Ishikawa (cell line): ENCODE data around the gene PRICKLE4.
A peak's percentile ranks its signal among the peaks of the same experiment; 100 is the strongest.

ENCODE experiments used
- CEBPB ChIP-seq: IDR thresholded peaks from 2 replicates; pipeline ENCODE4 v1.6.1; 2012
- CREB1 ChIP-seq: IDR thresholded peaks from 2 replicates; pipeline ENCODE4 v1.6.1; 2012; ENCODE audit warnings: low read depth
- EGR1 ChIP-seq: IDR thresholded peaks from 2 replicates; pipeline ENCODE4 v1.6.1; 2012
- EP300 ChIP-seq: IDR thresholded peaks from 2 replicates; pipeline ENCODE4 v1.6.1; 2012; ENCODE audit warnings: borderline replicate concordance
- FOXM1 ChIP-seq: IDR thresholded peaks from 2 replicates; pipeline ENCODE4 v1.6.1; 2012; ENCODE audit warnings: low read depth, borderline replicate concordance
- MAX ChIP-seq: IDR thresholded peaks from 2 replicates; pipeline ENCODE4 v1.6.1; 2012
- NFIC ChIP-seq: IDR thresholded peaks from 2 replicates; pipeline ENCODE4 v1.6.1; 2012
- RAD21 ChIP-seq: IDR thresholded peaks from 2 replicates; pipeline ENCODE4 v1.6.1; 2012; ENCODE audit warnings: low read depth
- TAF1 ChIP-seq: IDR thresholded peaks from 2 replicates; pipeline ENCODE4 v1.6.1; 2012; ENCODE audit warnings: low read depth, mild to moderate bottlenecking
- TCF12 ChIP-seq: IDR thresholded peaks from 2 replicates; pipeline ENCODE4 v1.6.1; 2012; ENCODE audit warnings: low read depth
- TEAD4 ChIP-seq: IDR thresholded peaks from 2 replicates; pipeline ENCODE4 v1.6.1; 2012
- YY1 ChIP-seq: IDR thresholded peaks from 2 replicates; pipeline ENCODE4 v1.6.1; 2012; ENCODE audit warnings: low read depth
- ZBTB7A ChIP-seq: IDR thresholded peaks from 2 replicates; pipeline ENCODE4 v1.6.1; 2012; ENCODE audit warnings: low read depth
- TF ChIP-seq, protein P1 (sequence below): IDR thresholded peaks from 2 replicates; pipeline ENCODE4 v1.6.1; 2012; ENCODE audit warnings: low read depth, mild to moderate bottlenecking
- TF ChIP-seq, protein P2 (sequence below): IDR thresholded peaks from 2 replicates; pipeline ENCODE4 v1.6.1; 2012

The PRICKLE4 gene

DNA sequence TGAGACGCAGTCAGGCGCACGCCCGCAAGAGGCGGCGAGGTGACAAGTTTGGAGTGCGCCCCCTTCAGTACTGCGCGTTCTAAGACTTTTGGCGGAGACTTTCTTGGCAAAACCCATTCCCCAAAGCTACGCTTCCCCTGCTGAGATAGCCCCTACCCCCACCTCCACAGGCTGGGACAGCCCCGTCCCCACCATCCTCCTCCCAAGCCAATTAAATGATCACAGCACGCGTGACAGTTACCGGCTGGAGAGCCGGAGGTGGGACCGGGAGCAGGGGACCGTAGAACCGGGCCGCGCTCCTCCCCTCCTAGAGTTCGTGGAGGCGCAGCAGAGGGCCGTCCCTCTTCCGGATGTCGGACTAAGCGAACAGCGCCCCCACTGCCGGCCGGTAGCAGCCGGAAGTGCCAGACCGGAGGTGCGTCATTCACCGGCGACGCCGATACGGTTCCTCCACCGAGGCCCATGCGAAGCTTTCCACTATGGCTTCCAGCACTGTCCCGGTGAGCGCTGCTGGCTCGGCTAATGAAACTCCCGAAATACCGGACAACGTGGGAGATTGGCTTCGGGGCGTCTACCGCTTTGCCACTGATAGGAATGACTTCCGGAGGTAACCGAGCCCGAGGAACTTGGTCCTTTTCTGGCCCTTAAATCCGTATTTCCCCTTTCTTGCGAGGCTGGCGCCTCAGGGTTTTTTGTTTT lies 6.8 kb downstream of the PRICKLE4 start, which contains the start of gene TOMM6:
Gene TOMM6, plus strand, starts transcription at position 476 of the 699 bp plus-strand sequence. Its CDS starts 4 bp downstream, at position 480.
- TF ChIP-seq EP300 (0 out of 2 replicates have a peak, but pooled peaks have one; percentile 48), EGR1 (0 out of 2 replicates have a peak, but pooled peaks have one; percentile 29), NFIC (no peak), RAD21 (no peak; the same call in 1 of the 2 replicates), CREB1 (peak; percentile 91), TCF12 (peak; percentile 84), YY1 (peak; percentile 95), CEBPB (no peak), TEAD4 (peak; percentile 48), MAX (peak; percentile 68; the same call in 1 of the 2 replicates), FOXM1 (no peak), ZBTB7A (peak; percentile 89), TAF1 (peak; percentile 86)
- TF ChIP-seq, protein P1, sequence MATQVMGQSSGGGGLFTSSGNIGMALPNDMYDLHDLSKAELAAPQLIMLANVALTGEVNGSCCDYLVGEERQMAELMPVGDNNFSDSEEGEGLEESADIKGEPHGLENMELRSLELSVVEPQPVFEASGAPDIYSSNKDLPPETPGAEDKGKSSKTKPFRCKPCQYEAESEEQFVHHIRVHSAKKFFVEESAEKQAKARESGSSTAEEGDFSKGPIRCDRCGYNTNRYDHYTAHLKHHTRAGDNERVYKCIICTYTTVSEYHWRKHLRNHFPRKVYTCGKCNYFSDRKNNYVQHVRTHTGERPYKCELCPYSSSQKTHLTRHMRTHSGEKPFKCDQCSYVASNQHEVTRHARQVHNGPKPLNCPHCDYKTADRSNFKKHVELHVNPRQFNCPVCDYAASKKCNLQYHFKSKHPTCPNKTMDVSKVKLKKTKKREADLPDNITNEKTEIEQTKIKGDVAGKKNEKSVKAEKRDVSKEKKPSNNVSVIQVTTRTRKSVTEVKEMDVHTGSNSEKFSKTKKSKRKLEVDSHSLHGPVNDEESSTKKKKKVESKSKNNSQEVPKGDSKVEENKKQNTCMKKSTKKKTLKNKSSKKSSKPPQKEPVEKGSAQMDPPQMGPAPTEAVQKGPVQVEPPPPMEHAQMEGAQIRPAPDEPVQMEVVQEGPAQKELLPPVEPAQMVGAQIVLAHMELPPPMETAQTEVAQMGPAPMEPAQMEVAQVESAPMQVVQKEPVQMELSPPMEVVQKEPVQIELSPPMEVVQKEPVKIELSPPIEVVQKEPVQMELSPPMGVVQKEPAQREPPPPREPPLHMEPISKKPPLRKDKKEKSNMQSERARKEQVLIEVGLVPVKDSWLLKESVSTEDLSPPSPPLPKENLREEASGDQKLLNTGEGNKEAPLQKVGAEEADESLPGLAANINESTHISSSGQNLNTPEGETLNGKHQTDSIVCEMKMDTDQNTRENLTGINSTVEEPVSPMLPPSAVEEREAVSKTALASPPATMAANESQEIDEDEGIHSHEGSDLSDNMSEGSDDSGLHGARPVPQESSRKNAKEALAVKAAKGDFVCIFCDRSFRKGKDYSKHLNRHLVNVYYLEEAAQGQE: no peak
- TF ChIP-seq, protein P2, sequence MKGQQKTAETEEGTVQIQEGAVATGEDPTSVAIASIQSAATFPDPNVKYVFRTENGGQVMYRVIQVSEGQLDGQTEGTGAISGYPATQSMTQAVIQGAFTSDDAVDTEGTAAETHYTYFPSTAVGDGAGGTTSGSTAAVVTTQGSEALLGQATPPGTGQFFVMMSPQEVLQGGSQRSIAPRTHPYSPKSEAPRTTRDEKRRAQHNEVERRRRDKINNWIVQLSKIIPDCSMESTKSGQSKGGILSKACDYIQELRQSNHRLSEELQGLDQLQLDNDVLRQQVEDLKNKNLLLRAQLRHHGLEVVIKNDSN: no peak

DNA sequence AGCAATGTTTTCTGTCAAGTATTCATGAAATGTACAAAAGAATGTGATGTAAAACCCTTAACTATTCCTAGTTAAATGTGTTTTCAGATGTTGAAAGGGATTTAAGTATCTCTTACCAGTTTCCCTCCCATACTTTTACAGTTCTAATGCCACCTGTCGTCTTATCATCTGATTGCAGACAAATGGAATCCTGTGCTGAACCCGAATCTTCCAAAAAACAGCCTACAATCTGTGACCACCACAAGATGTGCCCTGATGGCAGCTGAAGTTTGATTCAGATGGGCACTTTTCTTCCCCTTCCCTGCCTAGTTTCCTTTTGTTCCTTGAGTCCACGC lies 8.8 kb downstream of the PRICKLE4 start:
- TF ChIP-seq, protein P1: no peak
- TF ChIP-seq RAD21 (no peak), EGR1 (no peak), EP300 (no peak), TCF12 (no peak), CEBPB (no peak), CREB1 (no peak), YY1 (no peak), NFIC (no peak), TAF1 (no peak), ZBTB7A (no peak), TEAD4 (no peak)
- TF ChIP-seq, protein P2: no peak

GRCh38 chr6:41790045-41790444 lies 9.5 kb downstream of the PRICKLE4 start:
- TF ChIP-seq, protein P2: no peak
- no peak for TF ChIP-seq RAD21
- TF ChIP-seq EP300: no peak
- TF ChIP-seq CREB1: no peak
- TF ChIP-seq FOXM1: no peak
- TF ChIP-seq MAX: no peak
- TF ChIP-seq EGR1: no peak
- TF ChIP-seq TCF12: no peak
- no peak for TF ChIP-seq CEBPB
- TF ChIP-seq, protein P1: no peak
- no peak for TF ChIP-seq ZBTB7A
- TF ChIP-seq TEAD4: no peak
- no peak for TF ChIP-seq YY1
- no peak for TF ChIP-seq NFIC
- TF ChIP-seq TAF1: no peak
